ENCODE measurements around the gene FAM227B.
"Not testable (repeated sequence)": the region's sequence is repeated elsewhere in the genome, so short reads cannot be mapped to it uniquely, and the experiment has no call there.

FAM227B gene

GRCh38 chr15:49361370-49361769 lies 259.2 kb downstream of the FAM227B start:
- no peak for DNase-seq

- DNase-seq = not testable (repeated sequence)
These were observed 266.2 kb downstream of the FAM227B start for GRCh38 chr15:49354439-49354838.

DNA sequence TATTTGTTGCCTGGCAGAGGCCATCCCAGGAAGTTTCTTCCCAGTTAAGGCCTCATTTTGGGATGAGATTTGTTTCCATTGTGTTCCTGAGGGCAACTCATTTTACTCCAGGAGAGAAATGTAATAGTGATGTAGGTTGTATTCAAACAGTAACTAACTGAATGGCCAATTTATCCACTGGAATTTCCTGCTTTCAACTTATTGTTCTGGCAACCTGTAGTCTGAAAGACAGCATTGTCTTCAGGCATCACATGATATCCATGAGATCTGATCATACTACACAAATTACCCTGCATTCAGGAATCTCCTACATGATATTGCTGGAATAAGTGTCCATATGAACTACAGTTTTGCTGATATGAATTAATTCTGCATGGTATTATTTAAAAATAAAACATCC lies 277.1 kb downstream of the FAM227B start:
- DNase-seq = no peak

- DNase-seq = no peak
These were observed 281.0 kb downstream of the FAM227B start for GRCh38 chr15:49339656-49340055.

DNA sequence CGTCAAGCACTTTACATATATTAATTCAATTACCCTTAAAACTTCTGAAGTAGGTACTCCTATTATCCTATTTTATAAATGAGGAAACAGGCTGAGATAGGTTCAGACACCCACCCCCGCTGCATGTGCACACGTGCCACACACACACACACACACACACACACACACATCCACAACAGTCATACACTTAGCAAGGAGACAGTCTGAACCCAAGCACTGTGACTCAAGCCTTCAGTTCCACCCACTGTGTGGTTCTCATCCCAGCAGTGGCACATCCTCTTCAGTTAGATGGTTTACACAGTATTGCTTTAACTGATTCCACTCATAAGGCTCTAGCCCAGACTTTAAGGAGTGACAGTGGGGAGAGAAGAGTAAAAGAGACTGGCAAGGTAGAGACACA lies 288.7 kb downstream of the FAM227B start:
- DNase-seq = no peak

- no peak for DNase-seq
These were observed 289.2 kb downstream of the FAM227B start for GRCh38 chr15:49331442-49331841.

DNA sequence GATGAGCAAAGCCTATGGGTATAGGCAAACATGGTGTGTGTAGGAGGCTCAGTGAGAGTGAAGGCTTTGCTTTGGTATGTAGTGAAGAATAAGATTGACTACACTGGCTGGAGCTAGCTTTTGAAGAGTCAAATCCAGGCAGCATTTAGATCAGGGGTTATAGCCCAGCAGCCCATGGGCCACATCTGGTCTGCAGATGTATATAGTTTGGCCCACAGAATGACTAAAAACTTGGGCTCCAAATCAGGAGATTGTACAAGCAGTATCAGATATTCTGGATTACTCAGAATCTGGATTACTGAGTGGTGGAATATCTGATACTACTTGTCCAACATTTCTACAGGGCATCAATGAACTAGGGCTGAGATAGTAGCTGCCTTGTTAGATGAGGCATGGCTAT lies 290.5 kb downstream of the FAM227B start:
- DNase-seq = no peak

GRCh38 chr15:49328941-49329340 lies 291.7 kb downstream of the FAM227B start:
- no peak for DNase-seq

- no peak for DNase-seq
These were observed 292.7 kb downstream of the FAM227B start for GRCh38 chr15:49327927-49328326.

DNA sequence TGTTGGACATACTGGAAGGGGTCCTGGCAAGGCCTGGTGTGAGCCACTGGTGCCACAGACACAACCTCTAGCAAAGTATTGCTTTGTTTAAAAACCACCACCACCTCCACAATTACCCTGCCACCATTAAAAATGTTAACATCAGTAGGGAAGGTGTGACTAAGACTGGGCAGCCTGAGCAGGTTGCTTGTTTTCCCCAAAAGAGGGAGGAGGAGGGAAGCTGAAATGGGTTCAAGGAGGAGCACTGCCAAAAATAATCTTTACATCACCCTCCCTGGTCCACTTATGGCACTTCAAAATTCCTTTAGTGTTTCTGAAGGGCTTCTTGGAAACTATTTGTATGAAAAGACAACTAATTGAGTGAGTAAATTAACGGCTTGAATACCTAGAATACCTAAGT lies 297.4 kb downstream of the FAM227B start:
- DNase-seq = peak; percentile 6

- DNase-seq = no peak
These were observed 300.3 kb downstream of the FAM227B start for GRCh38 chr15:49320351-49320750.

DNA sequence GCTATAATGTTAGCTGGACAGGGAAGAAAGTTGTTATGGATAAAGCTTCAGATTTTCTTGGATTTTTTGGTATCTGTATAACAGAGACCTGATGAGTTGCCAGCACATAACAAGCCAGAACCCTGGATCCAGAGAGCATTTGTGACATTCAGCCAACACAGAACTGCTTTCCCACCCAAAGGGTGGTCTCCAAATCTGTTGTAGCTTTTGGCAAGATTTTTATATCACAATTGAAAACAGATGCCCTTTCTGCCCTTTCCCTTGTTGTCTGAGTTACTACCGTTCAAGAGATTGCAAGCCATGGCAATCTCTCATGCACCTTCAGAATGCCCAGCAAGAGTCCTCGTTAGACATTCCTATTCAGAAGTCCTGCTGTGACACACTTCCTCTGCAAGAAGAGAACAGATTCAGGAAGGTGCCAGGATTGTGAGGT lies 305.2 kb downstream of the FAM227B start:
- DNase-seq = peak; percentile 51

GRCh38 chr15:49314716-49315115 lies 305.9 kb downstream of the FAM227B start:
- DNase-seq = no peak

- peak; percentile 83 for DNase-seq
These were observed 307.0 kb downstream of the FAM227B start for GRCh38 chr15:49313650-49314049.

GRCh38 chr15:49309889-49310288 lies 310.7 kb downstream of the FAM227B start:
- no peak for DNase-seq

DNA sequence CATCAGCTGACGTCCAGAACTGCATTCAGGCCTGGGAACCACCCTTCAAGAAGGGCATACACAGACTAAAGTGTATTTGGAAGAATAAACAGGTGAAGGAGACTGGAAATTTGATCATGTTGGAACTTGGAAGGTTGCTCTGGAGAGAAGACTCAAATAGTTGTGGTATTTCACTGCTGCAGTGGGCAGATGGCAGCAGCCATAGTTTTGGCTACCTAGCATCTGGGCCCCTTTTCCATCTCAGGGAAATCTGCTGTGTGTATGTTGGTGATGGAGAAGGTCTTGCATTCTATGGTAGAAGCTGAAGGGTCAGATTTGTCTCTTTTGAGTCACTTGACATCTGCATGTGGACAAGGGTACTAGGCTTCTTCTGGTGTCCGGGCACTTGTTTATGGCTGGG lies 311.9 kb downstream of the FAM227B start:
- no peak for DNase-seq

DNA sequence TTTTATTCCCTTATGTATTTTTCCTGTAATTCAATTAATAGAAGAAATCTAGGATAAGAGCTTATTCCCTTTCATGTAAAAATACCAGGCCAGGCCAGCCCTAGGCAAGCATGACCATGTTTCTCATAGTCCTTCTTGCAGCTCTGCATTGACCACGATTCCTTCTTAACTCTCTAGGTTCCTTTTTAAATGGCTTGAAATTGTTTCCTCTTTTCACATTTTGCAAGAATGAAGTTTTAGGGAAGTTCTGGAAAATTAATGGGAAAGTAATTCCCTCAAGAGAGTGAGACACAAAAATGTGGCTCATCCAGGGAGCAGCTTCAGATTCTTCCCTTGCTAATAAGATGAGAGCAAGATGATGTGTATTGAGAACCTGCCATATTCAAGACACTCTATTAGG lies 314.1 kb downstream of the FAM227B start:
- DNase-seq = no peak

- no peak for DNase-seq
These were observed 317.6 kb downstream of the FAM227B start for GRCh38 chr15:49303003-49303402.

GRCh38 chr15:49301562-49301961 lies 319.1 kb downstream of the FAM227B start:
- DNase-seq = no peak

GRCh38 chr15:49300856-49301255 lies 319.8 kb downstream of the FAM227B start:
- no peak for DNase-seq

DNA sequence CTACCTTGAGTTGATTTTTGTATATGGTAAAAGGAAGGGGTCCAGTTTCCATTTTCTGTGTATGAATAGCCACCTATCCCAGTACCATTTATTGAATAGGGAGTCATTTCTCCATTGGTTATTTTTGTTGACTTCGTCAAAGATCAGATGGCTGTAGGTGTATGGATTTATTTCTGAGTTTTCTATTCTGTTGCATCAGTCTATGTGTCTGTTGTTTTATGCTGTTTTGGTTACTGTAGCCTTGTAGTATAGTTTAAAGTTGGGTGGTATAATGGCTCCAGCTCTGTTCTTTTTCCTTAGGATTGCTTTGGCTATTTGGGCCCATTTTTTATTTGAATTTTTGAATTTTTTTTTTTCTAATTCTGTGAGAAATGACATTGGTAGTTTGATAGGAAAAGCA lies 323.0 kb downstream of the FAM227B start:
- DNase-seq = no peak

DNA sequence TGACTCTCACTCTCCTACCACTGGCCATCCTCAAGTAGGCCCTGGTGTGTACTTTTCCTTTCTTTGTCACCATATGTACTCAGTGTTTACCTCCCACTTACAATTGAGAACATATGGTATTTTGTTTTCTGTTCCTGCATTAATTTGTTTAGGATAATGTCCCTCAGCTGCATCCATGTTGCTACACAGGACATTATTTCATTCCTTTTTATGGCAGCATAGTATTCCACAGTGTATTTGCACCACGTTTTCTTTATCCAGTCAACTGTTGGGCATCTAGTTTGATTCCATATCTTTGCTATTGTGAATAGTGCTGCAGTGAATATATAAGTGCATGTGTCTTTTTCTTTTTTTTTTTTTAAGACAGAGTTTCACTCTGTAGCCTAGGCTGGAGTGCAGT lies 324.4 kb downstream of the FAM227B start:
- DNase-seq = no peak

DNA sequence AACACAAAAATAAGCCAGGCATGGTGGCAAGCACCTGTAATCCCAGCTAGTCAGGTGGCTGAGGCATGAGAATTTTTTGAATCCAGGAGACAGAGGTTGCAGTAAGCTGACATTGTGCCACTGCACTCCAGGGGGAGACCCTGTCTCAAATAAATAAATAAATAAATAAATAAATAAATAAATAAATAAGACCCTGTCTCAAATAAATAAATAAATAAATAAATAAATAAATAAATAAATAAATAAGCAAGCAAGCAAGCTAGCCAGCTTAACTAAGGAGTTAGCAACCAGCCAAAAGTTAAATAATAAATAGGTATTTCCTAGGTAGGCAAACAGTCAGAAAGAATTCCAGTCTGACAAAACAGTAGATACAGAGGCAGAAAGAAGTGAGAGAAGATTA lies 326.7 kb downstream of the FAM227B start:
- no peak for DNase-seq

DNA sequence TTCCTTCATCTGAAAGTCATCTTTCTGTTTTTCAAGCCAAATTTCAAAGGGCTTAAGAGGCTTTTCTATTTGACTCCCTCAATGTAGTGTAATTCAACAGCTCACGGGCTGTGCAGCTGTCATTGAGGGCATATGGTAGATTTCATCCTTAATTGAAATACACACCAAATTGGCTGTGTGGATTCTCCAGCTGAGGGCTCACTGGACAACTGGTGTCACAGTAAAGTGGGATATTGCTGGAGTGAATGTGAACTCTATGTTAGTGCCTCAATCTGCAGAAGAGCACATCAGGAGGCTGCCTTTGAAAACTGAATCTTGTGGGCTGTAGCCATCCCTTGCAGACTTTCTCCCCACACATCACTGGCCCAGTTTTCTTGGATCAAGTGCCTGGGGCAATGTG lies 330.4 kb downstream of the FAM227B start:
- no peak for DNase-seq

- DNase-seq = no peak
These were observed 332.2 kb downstream of the FAM227B start for GRCh38 chr15:49288391-49288790.

DNA sequence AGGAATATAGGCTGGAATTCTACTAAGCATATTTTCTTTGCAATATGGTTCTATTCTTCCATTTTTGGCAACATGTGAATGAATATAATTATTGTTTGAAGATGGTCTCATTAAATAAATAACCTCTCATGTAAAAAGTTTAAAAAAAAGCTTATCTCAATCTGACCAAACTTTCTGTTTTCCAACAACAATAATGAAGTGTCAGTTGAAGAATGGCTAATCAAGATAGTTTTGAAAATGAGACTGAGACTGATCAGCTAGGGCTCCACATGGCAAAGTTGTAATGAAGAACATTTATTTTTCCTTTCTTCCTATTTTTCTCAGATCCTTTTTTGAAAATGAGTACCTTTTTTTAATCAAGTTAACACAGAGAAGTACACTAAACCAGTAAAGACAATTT lies 333.1 kb downstream of the FAM227B start:
- DNase-seq = no peak

All from fibroblast of upper back skin (primary cell).